Neural cell (in vitro differentiated cells): ENCODE results near the gene NCOA7.

Source experiments
- EP300 ChIP-seq: fragments of 450-650 bp; conservative IDR thresholded peaks from 2 replicates; pipeline ENCODE4 v1.6.1; 2014; ENCODE audit warnings: antibody characterized with exemption, mild to moderate bottlenecking, moderate library complexity; ENCODE audit not compliant: poor library complexity, severe bottlenecking
- EZH2 ChIP-seq: fragments of 200-600, 300-800 bp; shearing (Covaris generic), sonication (generic); IDR thresholded peaks from 2 replicates; pipeline ENCODE4 v1.6.1; 2014; ENCODE audit warnings: antibody characterized with exemption, low read length, borderline replicate concordance, mild to moderate bottlenecking; ENCODE audit not compliant: insufficient read depth, poor library complexity, severe bottlenecking
- POLR2AphosphoS5 ChIP-seq: IDR thresholded peaks from 2 replicates; pipeline ENCODE4 v1.6.1; 2012
- RAD21 ChIP-seq: fragments of 450-650 bp; conservative IDR thresholded peaks from 2 replicates; pipeline ENCODE4 v1.6.1; 2014; ENCODE audit warnings: antibody characterized with exemption, mild to moderate bottlenecking, moderate library complexity
- SMC3 ChIP-seq: fragments of 450-650 bp; conservative IDR thresholded peaks from 2 replicates; pipeline ENCODE4 v1.6.1; 2014; ENCODE audit warnings: antibody characterized with exemption, mild to moderate bottlenecking, moderate library complexity; ENCODE audit not compliant: poor library complexity
- TF ChIP-seq, protein P1 (sequence below): fragments of 450-650 bp; IDR thresholded peaks from 2 replicates; pipeline ENCODE4 v1.5.1; 2014; ENCODE audit warnings: antibody characterized with exemption, mild to moderate bottlenecking, moderate library complexity; ENCODE audit not compliant: poor library complexity, severe bottlenecking
- TF ChIP-seq, protein P2 (sequence below): IDR thresholded peaks from 2 replicates; pipeline ENCODE4 v1.6.1; 2012; ENCODE audit warnings: borderline replicate concordance

DNA sequence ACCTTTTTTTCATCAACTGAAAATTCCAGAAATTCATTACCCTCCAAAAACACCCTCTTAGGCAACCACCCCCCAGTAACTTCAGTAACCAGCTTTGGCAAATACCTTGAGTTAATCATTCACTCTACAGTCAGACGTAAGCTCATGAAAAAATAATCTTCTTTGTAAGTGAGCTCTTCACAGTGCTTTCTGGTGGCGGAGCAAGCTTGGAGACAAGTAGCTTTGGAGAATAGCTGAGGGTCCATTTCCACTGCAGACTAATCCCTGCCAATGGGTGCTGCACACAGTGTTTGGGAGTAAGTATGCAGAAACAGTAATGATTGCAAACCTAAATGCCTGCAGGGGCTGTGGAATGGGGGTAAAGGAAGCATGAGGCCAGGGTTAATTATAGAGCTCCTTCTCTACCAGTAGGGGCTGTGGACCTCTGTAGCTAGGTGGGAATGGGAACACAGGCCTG, 109.0 kb downstream of the NCOA7 start:
- TF ChIP-seq EP300 = no peak
- TF ChIP-seq EZH2 = no peak
- no peak for TF ChIP-seq SMC3
- TF ChIP-seq, protein P1, sequence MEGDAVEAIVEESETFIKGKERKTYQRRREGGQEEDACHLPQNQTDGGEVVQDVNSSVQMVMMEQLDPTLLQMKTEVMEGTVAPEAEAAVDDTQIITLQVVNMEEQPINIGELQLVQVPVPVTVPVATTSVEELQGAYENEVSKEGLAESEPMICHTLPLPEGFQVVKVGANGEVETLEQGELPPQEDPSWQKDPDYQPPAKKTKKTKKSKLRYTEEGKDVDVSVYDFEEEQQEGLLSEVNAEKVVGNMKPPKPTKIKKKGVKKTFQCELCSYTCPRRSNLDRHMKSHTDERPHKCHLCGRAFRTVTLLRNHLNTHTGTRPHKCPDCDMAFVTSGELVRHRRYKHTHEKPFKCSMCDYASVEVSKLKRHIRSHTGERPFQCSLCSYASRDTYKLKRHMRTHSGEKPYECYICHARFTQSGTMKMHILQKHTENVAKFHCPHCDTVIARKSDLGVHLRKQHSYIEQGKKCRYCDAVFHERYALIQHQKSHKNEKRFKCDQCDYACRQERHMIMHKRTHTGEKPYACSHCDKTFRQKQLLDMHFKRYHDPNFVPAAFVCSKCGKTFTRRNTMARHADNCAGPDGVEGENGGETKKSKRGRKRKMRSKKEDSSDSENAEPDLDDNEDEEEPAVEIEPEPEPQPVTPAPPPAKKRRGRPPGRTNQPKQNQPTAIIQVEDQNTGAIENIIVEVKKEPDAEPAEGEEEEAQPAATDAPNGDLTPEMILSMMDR = no peak
- TF ChIP-seq, protein P2, sequence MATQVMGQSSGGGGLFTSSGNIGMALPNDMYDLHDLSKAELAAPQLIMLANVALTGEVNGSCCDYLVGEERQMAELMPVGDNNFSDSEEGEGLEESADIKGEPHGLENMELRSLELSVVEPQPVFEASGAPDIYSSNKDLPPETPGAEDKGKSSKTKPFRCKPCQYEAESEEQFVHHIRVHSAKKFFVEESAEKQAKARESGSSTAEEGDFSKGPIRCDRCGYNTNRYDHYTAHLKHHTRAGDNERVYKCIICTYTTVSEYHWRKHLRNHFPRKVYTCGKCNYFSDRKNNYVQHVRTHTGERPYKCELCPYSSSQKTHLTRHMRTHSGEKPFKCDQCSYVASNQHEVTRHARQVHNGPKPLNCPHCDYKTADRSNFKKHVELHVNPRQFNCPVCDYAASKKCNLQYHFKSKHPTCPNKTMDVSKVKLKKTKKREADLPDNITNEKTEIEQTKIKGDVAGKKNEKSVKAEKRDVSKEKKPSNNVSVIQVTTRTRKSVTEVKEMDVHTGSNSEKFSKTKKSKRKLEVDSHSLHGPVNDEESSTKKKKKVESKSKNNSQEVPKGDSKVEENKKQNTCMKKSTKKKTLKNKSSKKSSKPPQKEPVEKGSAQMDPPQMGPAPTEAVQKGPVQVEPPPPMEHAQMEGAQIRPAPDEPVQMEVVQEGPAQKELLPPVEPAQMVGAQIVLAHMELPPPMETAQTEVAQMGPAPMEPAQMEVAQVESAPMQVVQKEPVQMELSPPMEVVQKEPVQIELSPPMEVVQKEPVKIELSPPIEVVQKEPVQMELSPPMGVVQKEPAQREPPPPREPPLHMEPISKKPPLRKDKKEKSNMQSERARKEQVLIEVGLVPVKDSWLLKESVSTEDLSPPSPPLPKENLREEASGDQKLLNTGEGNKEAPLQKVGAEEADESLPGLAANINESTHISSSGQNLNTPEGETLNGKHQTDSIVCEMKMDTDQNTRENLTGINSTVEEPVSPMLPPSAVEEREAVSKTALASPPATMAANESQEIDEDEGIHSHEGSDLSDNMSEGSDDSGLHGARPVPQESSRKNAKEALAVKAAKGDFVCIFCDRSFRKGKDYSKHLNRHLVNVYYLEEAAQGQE = no peak
- no peak for TF ChIP-seq POLR2AphosphoS5
- TF ChIP-seq RAD21 = no peak
